Iris pigment epithelial cell (primary cell): ENCODE measurements around the gene HSPA1B.
A peak's percentile ranks its signal among the peaks of the same experiment; 100 is the strongest.
"Not testable (repeated sequence)": the region's sequence is repeated elsewhere in the genome, so short reads cannot be mapped to it uniquely, and the experiment has no call there.

ENCODE experiments used
- DNase-seq: peaks from one replicate; pipeline ENCODE4 v3.0.0-alpha.2; 2011; ENCODE audit warnings: low read depth

Gene HSPA1B

GRCh38 chr6:31860349-31860748 lies 32.8 kb downstream of the HSPA1B start:
- DNase-seq = no peak

GRCh38 chr6:31861150-31861549 lies 33.6 kb downstream of the HSPA1B start:
- DNase-seq = no peak

- no peak for DNase-seq
Observed at GRCh38 chr6:31861919-31862343, 34.4 kb downstream of the HSPA1B start.

- peak; percentile 100 for DNase-seq
Observed at GRCh38 chr6:31862344-31863235, 35.1 kb downstream of the HSPA1B start, which contains the start of gene NEU1. NEU1 (minus strand) TSS chr6:31862821; CDS start chr6:31862776, 45 bp downstream.

GRCh38 chr6:31864123-31864562 lies 36.6 kb downstream of the HSPA1B start:
- not testable (repeated sequence) for DNase-seq

GRCh38 chr6:31864818-31865204 lies 37.3 kb downstream of the HSPA1B start:
- DNase-seq = no peak

- DNase-seq = no peak
Observed at GRCh38 chr6:31865205-31866118, 37.9 kb downstream of the HSPA1B start.

- not testable (repeated sequence) for DNase-seq
Observed at GRCh38 chr6:31868658-31868971, 41.1 kb downstream of the HSPA1B start.

GRCh38 chr6:31869343-31869742 lies 41.8 kb downstream of the HSPA1B start:
- no peak for DNase-seq

- no peak for DNase-seq
Observed at GRCh38 chr6:31870385-31870921, 42.9 kb downstream of the HSPA1B start.

- DNase-seq = peak; percentile 19
Observed at GRCh38 chr6:31871046-31871659, 43.6 kb downstream of the HSPA1B start.

GRCh38 chr6:31874084-31874670 lies 46.6 kb downstream of the HSPA1B start:
- DNase-seq = no peak

GRCh38 chr6:31874836-31875572 lies 47.5 kb downstream of the HSPA1B start:
- no peak for DNase-seq

- no peak for DNase-seq
Observed at GRCh38 chr6:31875877-31876276, 48.3 kb downstream of the HSPA1B start.

GRCh38 chr6:31876357-31876756 lies 48.8 kb downstream of the HSPA1B start:
- DNase-seq = no peak

GRCh38 chr6:31877125-31877650 lies 49.6 kb downstream of the HSPA1B start:
- no peak for DNase-seq

GRCh38 chr6:31877651-31878161 lies 50.2 kb downstream of the HSPA1B start:
- DNase-seq = no peak

- no peak for DNase-seq
Observed at GRCh38 chr6:31878222-31878621, 50.7 kb downstream of the HSPA1B start.

GRCh38 chr6:31878726-31879125 lies 51.2 kb downstream of the HSPA1B start, which contains the start of gene SLC44A4:
SLC44A4 (minus strand) TSS chr6:31878997; CDS start chr6:31878980, 17 bp downstream.
- DNase-seq = no peak

- no peak for DNase-seq
Observed at GRCh38 chr6:31879143-31879542, 51.6 kb downstream of the HSPA1B start.
